DMS53 treated with DMSO at 0.1 percent for 48 hours (cell line): Measurements from ENCODE around the gene L1CAM.

Source experiments
- DNase-seq: peaks from one replicate; lab custom pipeline; 2025; ENCODE audit not compliant: unreplicated experiment; lab: John Stamatoyannopoulos, UW

The L1CAM gene

GRCh38 chrX:153905481-153906095 is 19.6 kb upstream of the L1CAM start:
- no peak for DNase-seq

DNA sequence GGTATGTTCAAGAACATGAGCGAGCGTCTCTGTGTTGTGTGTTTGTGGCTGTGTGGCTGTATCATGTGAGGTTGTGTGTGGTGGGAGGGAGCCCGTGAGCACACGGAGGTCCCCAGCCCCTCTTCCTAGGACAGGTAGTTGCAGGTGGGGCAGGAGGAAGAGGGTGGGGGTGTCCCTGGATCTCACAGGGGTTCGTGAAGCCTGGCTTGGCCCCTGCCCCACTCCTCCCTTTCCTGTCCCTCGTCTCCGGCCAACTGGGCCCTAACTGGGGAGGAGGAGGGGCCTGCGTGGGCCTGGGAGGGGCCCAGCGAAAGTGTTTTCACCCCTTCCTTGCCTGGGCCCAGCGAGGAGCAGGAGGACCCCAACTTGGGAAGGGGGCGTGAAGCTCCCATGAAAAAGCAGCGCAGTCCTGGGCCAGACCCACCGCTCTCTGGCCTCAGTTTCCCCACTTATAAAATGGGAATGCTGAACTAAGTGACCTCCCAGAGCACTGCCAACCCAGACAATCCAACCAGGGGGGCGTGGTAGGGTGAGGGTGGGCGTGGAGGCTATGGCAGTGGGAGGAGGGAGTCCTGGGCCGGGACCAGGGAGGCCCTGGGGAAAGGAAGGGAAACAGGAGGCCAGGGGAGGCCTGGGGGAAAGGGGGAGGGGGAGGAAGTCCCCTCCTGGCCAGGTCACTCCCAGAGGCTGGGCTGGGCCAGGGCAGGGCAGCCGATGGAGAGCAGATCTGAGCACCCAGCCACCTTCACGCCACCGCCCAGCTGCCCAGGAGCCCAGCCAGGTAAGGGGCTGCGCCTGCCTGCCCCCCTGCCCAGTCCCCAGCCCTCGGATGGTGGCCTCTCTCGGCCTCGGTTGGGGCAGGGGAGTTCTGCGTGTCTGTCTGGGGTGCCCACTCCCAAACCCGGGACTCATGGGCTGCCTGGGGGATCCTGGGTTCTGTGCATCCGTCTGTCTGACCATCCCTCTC is 18.3 kb upstream of the L1CAM start, which contains the start of gene AVPR2:
TSS of gene AVPR2 (plus strand) at position 683 of the 967 bp plus-strand sequence. CDS start 473 bp downstream, outside the sequence.
- no peak for DNase-seq

DNA sequence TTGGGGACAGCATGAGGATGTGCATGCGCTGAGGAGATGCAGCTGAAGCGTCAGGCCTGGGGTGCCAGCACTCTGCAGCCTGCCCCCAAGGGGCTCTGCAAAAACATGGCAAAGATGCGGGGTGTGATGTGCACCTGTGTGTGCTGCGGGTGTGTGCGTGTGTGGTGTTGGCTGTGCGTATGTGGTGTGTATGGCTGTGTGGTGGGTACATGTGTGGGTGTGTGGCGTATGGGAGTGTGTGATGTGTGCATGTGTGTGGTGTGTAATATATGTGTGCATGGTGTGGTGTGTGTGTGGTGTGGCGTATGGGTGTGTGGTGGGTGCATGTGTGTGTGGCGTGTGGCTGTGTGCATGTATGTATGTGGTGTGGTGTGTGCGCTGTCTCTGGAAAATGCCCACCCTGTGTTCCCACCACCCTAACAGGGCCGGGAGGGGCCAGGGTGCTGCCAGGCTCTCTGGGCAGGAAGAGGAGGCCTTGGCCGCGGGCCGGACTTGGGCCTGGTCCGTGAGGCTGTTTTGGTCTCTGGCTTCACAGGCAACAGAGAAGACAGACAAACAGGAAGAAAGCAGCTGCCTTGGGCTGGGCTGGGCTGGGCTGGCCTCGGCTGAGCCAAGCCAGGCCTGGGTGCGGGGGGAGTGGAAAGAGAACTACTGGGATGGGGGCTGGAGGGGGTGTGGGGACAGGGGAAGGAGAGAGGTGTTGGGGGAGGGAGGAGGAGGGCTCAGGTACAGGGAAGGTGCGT is 17.4 kb upstream of the L1CAM start:
- DNase-seq: no peak

GRCh38 chrX:153902385-153902784 is 16.4 kb upstream of the L1CAM start:
- no peak for DNase-seq

DNA sequence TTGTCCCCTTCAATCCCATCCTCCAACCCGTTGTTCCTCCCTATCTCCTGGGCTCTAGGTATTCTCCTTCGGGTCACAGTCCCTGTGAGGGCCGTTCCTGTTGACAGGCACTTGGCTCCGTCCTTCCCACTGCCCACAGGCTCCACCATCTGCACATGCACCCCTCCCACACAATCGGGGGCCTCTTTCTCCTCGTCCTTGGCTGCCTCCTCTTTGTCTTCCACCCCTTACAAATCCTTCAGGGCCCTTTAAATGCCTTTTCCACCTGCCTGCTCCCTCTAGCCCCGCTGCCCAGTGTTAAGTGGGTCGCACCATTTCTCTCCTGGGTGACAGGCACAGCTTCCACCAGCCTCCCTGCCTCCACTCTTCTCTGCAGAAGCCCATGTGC is 15.8 kb upstream of the L1CAM start:
- DNase-seq: no peak

DNA sequence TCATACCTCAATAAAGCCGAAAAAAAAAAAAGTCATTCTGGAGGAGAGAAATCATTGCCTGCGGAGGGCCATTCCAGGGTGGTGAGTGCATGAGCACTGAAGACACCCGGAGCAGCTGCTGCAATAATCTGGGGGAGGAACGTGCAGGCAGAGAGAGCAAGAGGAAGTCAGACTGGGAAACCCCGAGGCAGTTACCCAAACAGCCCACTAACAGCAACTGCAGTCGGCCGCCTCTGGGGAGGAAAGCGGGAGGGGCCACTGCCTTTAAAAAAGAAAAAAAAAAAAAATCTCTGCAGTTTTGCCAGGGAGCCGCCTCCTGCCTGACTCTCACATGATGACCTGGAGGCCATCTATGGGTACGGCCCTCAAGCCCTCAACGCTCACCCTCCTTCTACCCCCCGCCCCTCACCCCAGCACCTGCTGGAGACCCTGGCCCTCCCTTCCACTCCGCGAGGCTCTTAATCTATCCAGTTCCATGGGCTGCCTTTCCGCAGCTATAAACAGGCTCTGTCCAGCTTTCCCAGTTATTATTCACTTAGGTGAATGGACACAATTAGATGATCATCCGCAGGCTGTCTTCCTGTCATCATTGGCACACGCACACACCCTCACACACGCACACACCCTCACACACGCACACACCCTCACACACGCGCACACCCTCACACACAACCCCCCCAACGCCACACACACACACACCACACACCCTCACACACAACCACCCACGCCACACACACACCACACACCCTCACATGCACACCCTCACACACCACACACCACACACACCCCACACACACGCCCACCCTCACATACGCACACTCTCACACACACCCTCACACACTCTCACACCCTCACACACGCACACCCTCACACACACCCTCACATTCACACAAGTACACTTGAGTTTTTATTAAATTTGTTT is 15.1 kb upstream of the L1CAM start:
- no peak for DNase-seq

- DNase-seq: no peak
These were observed 11.9 kb upstream of the L1CAM start for GRCh38 chrX:153897899-153898298.

DNA sequence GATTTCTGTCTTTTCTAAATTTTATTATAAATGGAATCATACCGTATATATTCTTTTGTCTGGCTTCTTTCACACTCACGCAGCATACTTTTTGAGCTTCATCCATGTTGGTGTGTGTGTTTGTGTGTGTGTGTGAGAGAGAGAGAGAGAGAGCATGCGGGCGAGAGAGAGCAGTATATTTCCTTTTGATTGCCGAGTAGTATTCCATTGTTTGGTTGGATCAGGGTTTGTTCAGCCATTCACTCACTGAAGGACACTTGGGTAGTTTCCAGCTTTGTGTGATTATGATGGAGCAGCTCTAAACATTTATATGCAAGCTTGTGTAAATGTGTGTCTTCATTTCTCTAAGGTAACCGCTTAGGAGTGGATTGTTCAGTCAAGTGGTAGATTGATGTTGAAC is 3.1 kb upstream of the L1CAM start:
- no peak for DNase-seq

- DNase-seq: no peak
These were observed 2.4 kb upstream of the L1CAM start for GRCh38 chrX:153888344-153888743.

GRCh38 chrX:153887385-153887784 is 1.4 kb upstream of the L1CAM start:
- DNase-seq: no peak

DNA sequence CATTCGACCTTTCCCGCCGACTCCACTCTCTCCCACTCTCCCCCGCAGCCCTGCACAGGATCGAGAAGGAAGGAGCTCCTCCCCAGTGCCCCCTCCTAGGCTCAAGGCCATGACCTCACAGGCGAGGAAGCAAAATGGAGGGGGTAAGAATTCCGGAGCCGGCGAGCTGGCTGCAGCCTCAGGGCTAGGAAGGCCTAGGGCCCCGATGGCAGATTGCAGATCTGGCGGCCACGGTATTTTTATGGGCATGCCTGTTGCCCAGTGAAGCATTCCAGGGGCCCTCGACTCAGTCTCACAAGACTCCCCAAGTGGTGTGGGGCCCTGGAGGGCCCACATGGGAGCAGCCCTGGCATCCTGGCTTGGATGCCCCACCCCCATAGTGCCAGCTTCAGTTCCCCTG is 942 bp upstream of the L1CAM start:
- no peak for DNase-seq

- DNase-seq: no peak
These were observed 675 bp downstream of the L1CAM start for GRCh38 chrX:153885208-153885787.

DNA sequence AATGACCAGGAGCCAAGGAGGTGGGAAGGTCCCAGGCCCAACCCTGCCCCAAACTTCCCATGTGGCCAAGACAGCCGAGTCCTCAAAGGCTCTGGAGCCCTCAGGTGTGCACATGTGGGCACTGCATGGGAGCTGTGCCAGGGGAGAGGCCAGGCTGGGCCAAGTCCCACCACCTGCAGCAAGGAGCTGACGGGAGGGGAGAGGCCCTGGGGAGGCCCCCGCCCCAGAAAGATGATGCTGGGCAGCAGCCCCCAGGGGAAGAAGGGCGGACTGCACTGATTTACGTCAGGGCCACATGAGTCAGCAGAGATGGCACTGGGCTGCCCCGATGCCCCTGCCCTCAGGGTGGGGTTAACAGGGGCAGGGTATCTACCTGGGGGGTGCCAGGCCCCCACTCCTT is 1.4 kb downstream of the L1CAM start:
- DNase-seq: no peak

- DNase-seq: no peak
These were observed 1.8 kb downstream of the L1CAM start for GRCh38 chrX:153884136-153884535.

GRCh38 chrX:153883163-153883843 is 2.7 kb downstream of the L1CAM start:
- DNase-seq: no peak

DNA sequence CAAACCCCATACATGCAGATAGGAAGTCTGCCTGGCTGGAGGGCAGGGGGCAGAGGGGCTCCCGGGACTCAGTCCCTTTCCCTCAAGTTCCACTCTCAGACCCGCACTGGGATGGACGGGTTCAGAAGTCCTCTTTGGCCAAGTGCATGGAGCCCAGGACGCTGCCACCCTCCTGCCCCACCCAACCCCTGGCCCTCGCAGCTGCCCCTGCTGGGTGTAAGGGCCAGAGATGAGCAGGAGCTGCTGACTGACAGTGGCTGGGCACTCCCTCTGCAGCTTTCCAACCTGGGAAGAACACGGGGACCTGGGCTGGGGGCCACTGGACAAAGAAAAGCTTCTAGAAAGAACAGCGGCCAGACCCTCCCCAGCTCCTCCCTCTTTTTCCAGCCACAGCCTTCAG is 3.4 kb downstream of the L1CAM start:
- DNase-seq: no peak

DNA sequence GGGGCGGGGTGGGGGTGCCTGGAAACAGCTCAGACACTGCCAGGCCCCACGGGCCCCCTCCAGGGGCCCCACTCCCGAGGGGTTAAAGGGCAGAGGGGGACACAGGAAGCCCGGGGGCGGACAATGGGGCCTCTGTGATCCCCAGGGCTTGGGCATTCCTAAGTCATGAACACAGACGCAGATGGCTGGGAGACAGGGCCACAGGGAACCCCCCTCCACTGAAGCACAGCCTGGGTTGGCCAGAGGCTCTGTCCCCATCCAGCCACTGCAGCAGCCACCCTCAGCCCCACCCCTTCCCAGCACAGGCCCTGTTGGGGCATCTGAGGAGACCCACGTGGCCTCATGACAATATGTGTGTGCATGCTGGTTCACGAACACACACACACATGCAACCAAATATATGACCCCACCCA is 3.9 kb downstream of the L1CAM start:
- DNase-seq: no peak

DNA sequence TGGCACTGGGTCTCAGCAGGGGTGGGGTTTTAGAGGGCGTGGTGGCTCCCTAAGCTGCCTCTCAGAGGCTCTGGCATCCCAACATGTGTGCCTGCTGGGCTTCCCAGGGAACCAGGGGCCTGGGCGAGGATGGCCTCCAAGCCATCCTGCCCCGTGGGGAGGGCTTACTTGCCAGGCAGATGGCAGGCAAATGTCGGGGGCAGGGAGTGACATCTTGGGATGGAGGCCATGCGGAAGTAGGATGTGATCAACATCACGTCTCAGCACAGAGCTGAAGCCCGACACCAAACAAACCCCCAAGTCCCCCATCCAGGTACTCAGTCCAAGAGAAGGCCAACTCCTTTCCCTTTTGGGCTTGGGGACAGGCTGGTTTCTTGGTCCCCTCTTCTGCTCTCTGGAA is 4.7 kb downstream of the L1CAM start:
- DNase-seq: no peak

- no peak for DNase-seq
These were observed 5.5 kb downstream of the L1CAM start for GRCh38 chrX:153880440-153880815.
